GM19023 (cell line): ENCODE data around the gene ADIPOR2.

ENCODE experiments used
- ATAC-seq: cut with Tn5 transposase; IDR thresholded peaks from one replicate; pipeline ENCODE4 v1.9.1; 2021; ENCODE audit warnings: mild to moderate bottlenecking, moderate library complexity; ENCODE audit not compliant: unreplicated experiment

ADIPOR2 gene

GRCh38 chr12:1768615-1769014 lies 77.7 kb downstream of the ADIPOR2 start:
- ATAC-seq = no peak

GRCh38 chr12:1769809-1770494 lies 79.1 kb downstream of the ADIPOR2 start:
- no peak for ATAC-seq

GRCh38 chr12:1773937-1774655 lies 83.2 kb downstream of the ADIPOR2 start:
- no peak for ATAC-seq

GRCh38 chr12:1776170-1776921 lies 85.5 kb downstream of the ADIPOR2 start:
- ATAC-seq = no peak

- ATAC-seq = no peak
Measured at GRCh38 chr12:1777798-1778197, 86.9 kb downstream of the ADIPOR2 start.

- ATAC-seq = no peak
Measured at GRCh38 chr12:1778911-1779310, 88.0 kb downstream of the ADIPOR2 start.

GRCh38 chr12:1779783-1780182 lies 88.9 kb downstream of the ADIPOR2 start:
- ATAC-seq = no peak

GRCh38 chr12:1781772-1782171 lies 90.9 kb downstream of the ADIPOR2 start:
- no peak for ATAC-seq

- no peak for ATAC-seq
Measured at GRCh38 chr12:1782215-1782614, 91.3 kb downstream of the ADIPOR2 start.

- ATAC-seq = no peak
Measured at GRCh38 chr12:1787714-1788113, 96.8 kb downstream of the ADIPOR2 start.

- ATAC-seq = no peak
Measured at GRCh38 chr12:1790444-1790843, 99.6 kb downstream of the ADIPOR2 start.

- ATAC-seq = no peak
Measured at GRCh38 chr12:1791104-1791841, 100.4 kb downstream of the ADIPOR2 start.

GRCh38 chr12:1792406-1792805 lies 101.5 kb downstream of the ADIPOR2 start:
- ATAC-seq = no peak

- no peak for ATAC-seq
Measured at GRCh38 chr12:1793426-1794210, 102.7 kb downstream of the ADIPOR2 start.

GRCh38 chr12:1794440-1795090 lies 103.7 kb downstream of the ADIPOR2 start:
- ATAC-seq = no peak

GRCh38 chr12:1795221-1795784 lies 104.4 kb downstream of the ADIPOR2 start:
- ATAC-seq = no peak

- peak; percentile 88 for ATAC-seq
Measured at GRCh38 chr12:1795785-1796514, 105.1 kb downstream of the ADIPOR2 start.

- peak; percentile 23 for ATAC-seq
Measured at GRCh38 chr12:1796515-1797010, 105.7 kb downstream of the ADIPOR2 start.
